GM18520 (cell line): ENCODE data around the gene POGLUT2.

Experiments used
- ATAC-seq: cut with Tn5 transposase; IDR thresholded peaks from one replicate; pipeline ENCODE4 v1.9.1; 2021; ENCODE audit not compliant: unreplicated experiment

POGLUT2 gene

DNA sequence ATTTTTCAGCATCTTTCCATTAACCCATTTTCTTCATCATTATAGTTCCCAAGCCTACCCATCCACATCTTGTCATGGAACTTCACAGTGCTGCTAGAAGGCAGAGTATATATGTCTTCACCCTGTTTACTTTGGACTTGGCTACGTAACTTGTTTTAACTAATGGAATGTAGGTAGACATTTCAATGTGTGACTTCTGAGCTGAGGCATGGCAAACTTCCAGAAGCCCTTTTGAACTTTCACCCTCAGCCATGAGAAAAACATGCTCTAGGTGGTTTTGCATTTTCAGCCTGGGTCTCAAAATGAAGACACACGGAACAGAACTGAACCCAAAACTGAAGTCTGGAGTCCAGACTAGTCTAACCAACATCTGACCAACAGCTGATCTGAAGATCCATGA is 28.3 kb downstream of the POGLUT2 start:
- no peak for ATAC-seq

DNA sequence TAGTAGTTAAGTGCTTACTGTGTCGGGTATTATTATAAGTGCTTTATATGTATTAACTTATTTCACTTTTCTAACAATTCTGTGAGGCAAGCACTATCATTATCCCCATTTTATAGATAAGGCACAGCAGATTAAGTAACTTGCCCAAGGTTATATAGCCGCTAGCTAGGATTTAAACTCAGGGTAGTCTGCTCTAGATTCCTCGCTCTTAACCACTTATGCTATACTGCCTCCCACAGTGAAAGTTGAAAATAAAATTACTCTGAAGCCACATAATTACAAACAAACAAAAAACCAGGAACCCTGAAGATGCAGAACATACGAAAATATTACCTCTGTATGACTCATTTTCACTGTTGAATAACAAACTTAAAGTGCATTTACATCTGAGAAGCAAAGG is 29.1 kb downstream of the POGLUT2 start:
- no peak for ATAC-seq

- ATAC-seq, result no peak
These were observed 29.9 kb downstream of the POGLUT2 start for GRCh38 chr13:102768909-102769308.

DNA sequence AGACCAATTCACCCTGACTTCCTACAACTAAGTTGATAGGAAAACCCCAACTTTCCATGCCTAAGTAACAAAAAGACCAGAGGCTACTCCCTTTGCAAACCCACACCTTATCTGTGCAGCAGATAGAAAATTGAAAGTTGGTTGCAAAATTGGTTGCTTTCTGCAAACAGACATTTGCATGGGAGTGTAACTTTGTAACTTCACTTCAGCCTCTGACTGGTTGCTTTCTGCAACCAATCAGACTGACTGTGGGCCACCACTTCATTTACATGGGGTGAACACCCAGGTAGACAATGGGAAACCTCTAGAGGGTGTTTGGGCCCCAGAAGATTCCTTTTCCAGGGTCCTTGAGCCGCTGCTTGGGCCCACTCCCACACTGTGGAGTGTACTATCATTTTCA is 35.0 kb downstream of the POGLUT2 start:
- no peak for ATAC-seq

GRCh38 chr13:102761071-102761470 is 37.7 kb downstream of the POGLUT2 start:
- no peak for ATAC-seq

DNA sequence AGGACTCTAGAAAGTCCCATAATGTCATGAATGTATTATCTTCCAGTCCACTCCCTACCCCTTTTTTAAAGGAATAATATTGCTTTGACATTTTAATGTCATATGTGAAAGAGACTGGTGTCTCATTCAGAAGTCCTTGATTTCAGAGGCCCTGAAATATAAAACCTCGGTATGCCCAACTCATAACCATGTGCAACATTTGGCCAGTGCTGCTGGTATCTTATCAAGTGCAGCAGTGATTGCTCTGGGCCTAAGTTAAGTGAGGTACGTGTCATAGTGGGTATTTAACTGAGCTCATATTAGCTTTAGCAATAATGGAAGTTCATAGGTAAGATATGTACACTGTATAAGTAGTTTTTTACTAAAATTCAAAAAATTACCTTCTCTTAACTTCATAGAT is 39.9 kb downstream of the POGLUT2 start:
- no peak for ATAC-seq

- no peak for ATAC-seq
These were observed 41.8 kb downstream of the POGLUT2 start for GRCh38 chr13:102757006-102757405.

DNA sequence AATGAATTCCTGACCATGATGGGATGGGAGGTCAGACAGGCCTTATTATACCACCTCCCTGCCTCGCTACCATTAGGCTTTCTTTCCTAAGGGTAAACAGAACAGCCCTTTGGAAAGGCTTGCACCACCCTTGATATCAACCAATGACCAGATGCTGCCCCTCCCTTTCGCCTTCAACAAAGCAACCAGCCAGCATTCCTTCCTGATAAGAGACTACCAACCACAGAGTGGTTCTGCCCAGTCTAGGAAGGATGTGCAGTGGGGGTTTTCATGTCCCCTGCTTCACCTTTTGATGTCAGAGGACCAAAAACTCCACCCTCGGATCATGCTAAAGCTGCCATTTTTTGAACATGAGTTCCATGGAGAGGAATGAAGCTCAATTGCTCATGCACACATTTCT is 46.9 kb downstream of the POGLUT2 start:
- no peak for ATAC-seq

DNA sequence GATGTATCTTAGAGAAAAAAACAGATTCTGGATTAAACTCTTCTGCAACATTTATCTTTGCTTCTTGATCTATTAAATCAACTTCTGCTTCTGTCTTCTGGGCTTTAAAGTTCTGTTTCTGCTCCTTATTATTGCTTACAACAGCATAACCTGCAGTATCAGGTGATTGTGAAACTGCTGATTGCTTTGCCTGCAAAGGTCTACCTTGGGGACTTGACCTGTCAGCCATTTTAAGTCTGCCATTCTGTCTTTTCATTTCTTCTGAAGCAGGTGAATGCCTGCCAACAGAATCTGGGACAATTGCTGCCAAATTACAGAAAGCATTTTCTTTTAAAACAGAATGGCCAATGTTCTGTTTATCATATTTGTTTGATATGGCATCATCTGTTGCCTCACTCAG is 56.3 kb downstream of the POGLUT2 start:
- no peak for ATAC-seq

DNA sequence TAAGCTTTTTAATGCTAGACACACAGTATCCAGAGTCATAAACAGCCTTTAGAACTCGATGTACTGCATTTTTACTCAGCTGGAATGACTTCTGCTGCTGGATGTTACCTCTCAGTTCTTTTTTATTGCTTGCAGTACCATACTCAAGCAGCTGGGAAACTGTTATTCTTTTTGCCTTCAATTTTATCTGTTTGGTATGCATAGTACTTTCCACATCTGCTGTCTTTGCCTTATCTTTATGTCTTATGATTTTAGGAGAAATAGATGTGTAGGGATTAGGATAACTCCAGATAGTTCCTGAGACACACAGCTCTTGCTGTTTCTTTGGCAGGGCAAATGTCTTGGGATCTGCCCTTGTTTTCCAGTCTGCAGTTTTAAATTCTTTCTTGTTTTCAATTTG is 56.7 kb downstream of the POGLUT2 start:
- ATAC-seq, result no peak
